HG03432 (cell line): ENCODE results near the gene STRBP.
"Not testable (repeated sequence)": the region's sequence is repeated elsewhere in the genome, so short reads cannot be mapped to it uniquely, and the experiment has no call there.

ENCODE experiments used
- ATAC-seq: cut with Tn5 transposase; IDR thresholded peaks from one replicate; pipeline ENCODE4 v1.9.1; 2021; ENCODE audit warnings: mild to moderate bottlenecking, moderate library complexity; ENCODE audit not compliant: unreplicated experiment

The STRBP gene

GRCh38 chr9:123283455-123283854 is 15.1 kb upstream of the STRBP start:
- no peak for ATAC-seq

DNA sequence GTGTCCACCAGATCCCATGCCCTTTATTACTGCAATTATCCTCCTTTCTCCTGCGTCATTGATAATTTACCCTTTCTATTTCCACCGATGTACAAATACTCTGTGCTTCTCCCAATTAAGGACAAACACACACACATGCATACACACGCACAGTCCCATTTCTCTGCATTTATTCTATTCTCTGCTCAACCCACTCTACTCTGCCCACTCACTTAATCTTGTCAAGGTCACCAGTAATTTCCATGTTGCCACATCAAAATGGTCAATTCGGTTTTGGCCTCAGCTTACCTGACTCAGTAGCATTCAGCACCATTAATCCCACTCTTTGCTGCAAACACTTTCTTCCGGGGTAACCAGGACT is 14.6 kb upstream of the STRBP start:
- ATAC-seq: no peak

GRCh38 chr9:123282362-123283047 is 14.1 kb upstream of the STRBP start:
- no peak for ATAC-seq

- no peak for ATAC-seq
These were observed 13.4 kb upstream of the STRBP start for GRCh38 chr9:123281659-123282350.

DNA sequence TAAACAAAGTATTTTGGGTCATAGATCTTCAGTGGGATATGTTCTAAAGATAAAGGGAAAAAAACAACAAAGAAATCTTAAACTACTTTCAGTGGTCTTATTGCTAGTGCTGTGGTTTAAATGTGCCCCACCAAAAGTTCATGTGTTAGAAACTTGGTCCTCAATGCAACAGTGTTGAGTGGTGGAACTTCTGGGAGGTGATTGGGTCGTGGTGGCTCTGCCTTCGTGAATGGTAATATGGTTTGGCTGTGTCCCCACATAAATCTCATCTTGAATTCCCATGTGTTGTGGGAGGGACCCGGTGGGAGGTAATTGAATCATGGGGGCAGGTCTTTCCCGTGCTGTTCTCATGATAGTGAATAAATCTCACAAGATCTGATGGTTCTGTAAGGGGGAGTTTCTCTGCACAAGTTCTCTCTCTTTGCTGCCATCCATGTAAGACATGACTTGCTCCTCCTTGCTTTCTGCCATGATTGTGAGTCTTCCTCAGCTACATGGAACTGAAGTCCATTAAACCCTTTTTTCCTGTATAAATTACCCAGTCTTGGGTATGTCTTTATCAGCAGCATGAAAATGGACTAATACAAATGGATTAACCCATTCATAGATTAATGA is 10.6 kb upstream of the STRBP start:
- ATAC-seq: not testable (repeated sequence)

DNA sequence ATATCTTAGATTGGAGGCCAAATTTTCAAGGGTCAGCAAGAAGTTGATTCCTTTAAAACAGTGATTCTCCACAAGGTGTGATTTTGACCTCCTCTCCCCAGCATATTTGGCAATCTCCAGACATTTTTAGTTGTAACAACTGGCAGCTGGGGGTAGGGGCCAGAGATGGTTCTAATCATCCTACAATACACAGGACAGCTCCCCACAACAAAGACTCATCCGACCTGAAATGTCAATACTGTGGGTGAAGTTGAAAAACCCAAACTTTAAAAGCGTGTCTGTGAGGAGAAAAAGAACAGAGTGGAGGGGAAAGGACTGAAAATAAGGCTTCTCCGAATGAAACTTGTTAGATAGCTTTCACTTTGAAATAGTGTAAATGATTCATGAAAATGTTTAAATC is 10.0 kb upstream of the STRBP start:
- ATAC-seq: no peak

DNA sequence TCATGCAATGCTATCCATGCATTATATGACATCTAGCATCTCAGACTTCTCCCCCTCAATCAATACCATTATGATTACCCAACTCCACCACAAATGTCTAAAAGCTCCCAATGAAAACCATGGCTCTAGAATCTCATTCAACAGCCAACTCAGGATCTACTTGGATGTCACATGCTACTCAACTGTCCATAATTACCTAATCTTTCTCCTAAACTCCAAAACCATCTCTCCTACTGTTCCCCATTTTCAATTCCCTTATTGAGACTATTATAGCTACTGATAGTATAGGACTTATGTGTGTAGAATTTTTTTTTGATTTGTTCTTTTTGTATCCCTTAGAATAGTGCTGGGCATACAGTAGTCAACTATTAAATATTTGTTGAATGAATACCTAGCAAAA is 8.2 kb upstream of the STRBP start:
- ATAC-seq: no peak

GRCh38 chr9:123271133-123271532 is 2.7 kb upstream of the STRBP start:
- ATAC-seq: not testable (repeated sequence)

DNA sequence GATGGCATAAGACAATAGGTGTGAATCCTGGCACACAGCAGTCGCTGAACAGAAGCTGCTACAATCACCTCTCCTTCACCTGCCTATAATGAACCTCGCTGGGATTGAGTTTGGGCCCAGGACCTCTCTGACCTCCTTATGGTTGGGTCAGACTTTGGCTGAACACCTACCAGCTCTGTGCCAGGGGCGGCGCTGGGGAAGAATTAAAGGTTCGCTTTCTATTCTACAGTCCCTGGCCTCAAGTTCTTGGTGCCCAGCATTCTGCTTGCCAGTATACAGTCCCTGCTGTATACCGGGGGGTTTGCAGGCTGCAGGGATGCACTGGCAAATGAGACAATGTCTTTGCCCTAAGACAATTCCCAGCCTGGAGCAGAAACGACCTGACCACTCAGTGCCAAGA is 895 bp upstream of the STRBP start:
- no peak for ATAC-seq

DNA sequence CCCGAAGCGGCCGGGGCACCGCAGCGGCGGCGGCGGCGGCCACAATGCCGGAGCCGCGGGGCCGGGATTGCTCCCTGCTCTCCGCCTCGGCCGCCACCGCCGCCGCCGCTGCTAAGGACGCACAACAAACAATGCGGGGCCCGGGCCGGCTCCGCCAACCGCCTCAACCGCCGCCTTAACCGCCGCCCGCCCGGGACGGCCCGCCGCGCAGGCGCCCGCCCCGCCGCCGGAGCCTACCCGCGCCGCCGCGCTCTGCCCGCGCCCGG is 254 bp downstream of the STRBP start:
- no peak for ATAC-seq

GRCh38 chr9:123267481-123268198 is 746 bp downstream of the STRBP start:
- peak; percentile 7 for ATAC-seq

- ATAC-seq: no peak
These were observed 1.6 kb downstream of the STRBP start for GRCh38 chr9:123266655-123267399.

GRCh38 chr9:123265833-123266232 is 2.6 kb downstream of the STRBP start:
- no peak for ATAC-seq

DNA sequence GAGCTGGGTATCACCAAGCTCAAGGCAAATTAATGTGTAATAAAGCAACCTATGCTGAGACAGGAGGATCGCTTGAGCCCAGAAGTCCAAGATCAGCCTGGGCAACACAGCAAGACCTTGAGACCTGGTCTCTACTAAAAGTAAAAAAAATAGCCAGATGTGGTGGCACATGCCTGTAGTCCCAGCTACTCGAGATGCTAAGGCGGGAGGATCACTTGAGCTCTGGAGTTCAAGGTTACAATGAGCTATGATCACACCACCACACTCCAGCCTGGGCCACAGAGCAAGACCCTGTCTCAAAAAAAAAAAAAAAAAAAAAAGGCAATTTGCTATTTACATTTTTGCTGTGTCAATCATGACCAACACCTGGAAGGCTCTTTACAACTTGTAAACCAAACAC is 5.2 kb downstream of the STRBP start:
- ATAC-seq: no peak

DNA sequence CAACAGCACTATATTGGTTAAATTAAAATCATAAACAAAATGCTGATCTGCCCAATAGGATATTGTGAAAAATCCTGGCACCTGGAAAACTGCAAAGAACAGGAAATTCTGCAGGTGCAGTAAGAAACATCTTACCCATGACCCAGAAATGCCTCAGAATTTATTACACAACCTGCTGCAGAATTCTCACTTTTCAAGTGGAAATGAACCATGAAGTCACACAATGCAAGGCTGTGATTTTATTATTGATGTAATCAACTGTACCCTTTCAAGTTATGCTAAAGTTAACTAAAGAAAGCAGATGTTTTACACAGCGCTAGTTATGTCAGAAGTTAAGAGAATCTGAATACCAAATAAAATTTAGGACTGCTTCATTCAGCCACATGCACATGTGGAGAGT is 6.0 kb downstream of the STRBP start:
- ATAC-seq: no peak

- no peak for ATAC-seq
These were observed 7.2 kb downstream of the STRBP start for GRCh38 chr9:123261006-123261677.

- no peak for ATAC-seq
These were observed 8.0 kb downstream of the STRBP start for GRCh38 chr9:123260340-123260739.

DNA sequence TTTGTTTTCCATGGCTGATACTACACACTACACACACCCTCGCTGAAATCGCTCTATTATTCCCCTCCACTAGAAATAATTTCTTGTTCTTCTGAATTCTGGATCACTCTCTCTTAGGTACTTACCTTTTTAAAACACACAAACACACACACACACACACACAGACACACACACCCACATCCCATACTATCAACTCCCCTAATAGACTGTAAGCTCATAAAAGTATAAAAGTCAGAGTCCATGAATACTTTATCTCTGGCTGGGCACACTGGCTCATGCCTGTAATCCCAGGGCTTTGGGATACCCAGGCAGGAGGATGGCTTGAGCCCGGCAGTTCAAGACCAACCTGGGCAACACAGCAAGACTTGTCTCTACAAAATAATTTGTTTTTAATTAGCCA is 11.1 kb downstream of the STRBP start:
- no peak for ATAC-seq

DNA sequence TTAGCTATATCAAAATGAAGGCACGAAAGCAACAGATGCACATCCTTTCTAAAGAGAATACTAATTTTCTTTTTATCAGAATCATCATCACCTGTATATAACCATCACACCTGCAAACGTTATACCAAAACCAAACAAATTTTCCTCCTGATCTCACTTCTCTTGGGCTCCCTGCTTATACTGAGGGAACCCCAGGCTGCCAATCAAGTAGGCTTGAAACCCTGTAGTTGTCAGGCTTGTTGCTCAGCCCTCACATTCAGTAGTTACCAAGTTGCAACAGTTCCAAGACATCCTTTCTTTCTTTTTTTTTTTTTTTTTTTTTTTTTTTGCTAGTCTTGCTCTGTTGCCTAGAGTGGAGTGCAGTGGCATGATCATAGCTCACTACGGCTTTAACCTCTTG is 12.7 kb downstream of the STRBP start:
- ATAC-seq: no peak

- ATAC-seq: no peak
These were observed 15.2 kb downstream of the STRBP start for GRCh38 chr9:123253204-123253603.

- no peak for ATAC-seq
These were observed 16.6 kb downstream of the STRBP start for GRCh38 chr9:123251741-123252140.
